DOHH2 (cell line): Measurements from ENCODE around the gene SLC27A5.
A peak's percentile ranks its signal among the peaks of the same experiment; 100 is the strongest.
"Not testable (repeated sequence)": the region's sequence is repeated elsewhere in the genome, so short reads cannot be mapped to it uniquely, and the experiment has no call there.

ENCODE experiments used
- H3F3A ChIP-seq: fragments of 200-600 bp; sonication (generic), shearing (Covaris generic); 2 replicates; pipeline ENCODE4 v1.6.0; 2016; ENCODE audit warnings: antibody characterized with exemption, mild to moderate bottlenecking; ENCODE audit not compliant: control insufficient read depth, insufficient read depth
- H3K27ac ChIP-seq: fragments of 200-600 bp; sonication (generic); 2 replicates; pipeline ENCODE4 v1.5.1; 2014; ENCODE audit warnings: low read depth, mild to moderate bottlenecking, low read length, moderate library complexity
- H3K27me3 ChIP-seq: fragments of 200-600 bp; sonication (generic); 2 replicates; pipeline ENCODE4 v1.6.1; 2014; ENCODE audit warnings: mild to moderate bottlenecking, low read length, mixed read lengths; ENCODE audit not compliant: control insufficient read depth
- H3K36me3 ChIP-seq: fragments of 200-600 bp; sonication (generic); 2 replicates; pipeline ENCODE4 v1.6.1; 2014; ENCODE audit warnings: mild to moderate bottlenecking, low read length, moderate library complexity, mixed read lengths; ENCODE audit not compliant: control insufficient read depth
- H3K4me1 ChIP-seq: fragments of 200-600 bp; sonication (generic); 2 replicates; pipeline ENCODE4 v1.6.1; 2014; ENCODE audit warnings: mild to moderate bottlenecking, low read length, mixed read lengths; ENCODE audit not compliant: control insufficient read depth
- H3K4me2 ChIP-seq: fragments of 200-600 bp; sonication (generic); 2 replicates; pipeline ENCODE4 v1.6.0; 2014; ENCODE audit warnings: mild to moderate bottlenecking, low read length, moderate library complexity
- H3K4me3 ChIP-seq: fragments of 200-600 bp; sonication (generic); 2 replicates; pipeline ENCODE4 v1.5.1; 2014; ENCODE audit warnings: mild to moderate bottlenecking, low read length, mixed read lengths
- H3K79me2 ChIP-seq: fragments of 200-600 bp; sonication (generic); 2 replicates; pipeline ENCODE4 v1.6.1; 2014; ENCODE audit warnings: mild to moderate bottlenecking, low read length, mixed read lengths; ENCODE audit not compliant: control insufficient read depth
- H3K9me2 ChIP-seq: fragments of 200-600 bp; sonication (generic); replicated peaks from 2 replicates; pipeline ENCODE4 v1.6.1; 2014; ENCODE audit warnings: mild to moderate bottlenecking, low read length, mixed read lengths; ENCODE audit not compliant: control insufficient read depth
- H3K9me3 ChIP-seq: fragments of 200-600 bp; sonication (generic); 2 replicates; pipeline ENCODE4 v1.6.1; 2014; ENCODE audit warnings: antibody characterized with exemption, low read length, mixed read lengths; ENCODE audit not compliant: control insufficient read depth, insufficient read depth
- H4K20me1 ChIP-seq: fragments of 200-600 bp; sonication (generic); 2 replicates; pipeline ENCODE4 v1.6.0; 2014; ENCODE audit warnings: low read depth, mild to moderate bottlenecking, antibody characterized with exemption, low read length, moderate library complexity; ENCODE audit not compliant: control insufficient read depth, insufficient read depth
- EZH2phosphoT487 ChIP-seq: fragments of 200-600 bp; sonication (generic); IDR thresholded peaks from 2 replicates; pipeline ENCODE4 v1.6.1; 2017; ENCODE audit warnings: borderline replicate concordance, mild to moderate bottlenecking, antibody characterized with exemption, low read length, moderate library complexity, mixed read lengths
- TF ChIP-seq, protein P1 (sequence below): fragments of 200-600 bp; sonication (generic); IDR thresholded peaks from one replicate; pipeline ENCODE4 v1.5.1; 2014; ENCODE audit warnings: antibody characterized with exemption, mild to moderate bottlenecking, low read depth, low read length; ENCODE audit not compliant: poor library complexity, severe bottlenecking

Gene SLC27A5

DNA sequence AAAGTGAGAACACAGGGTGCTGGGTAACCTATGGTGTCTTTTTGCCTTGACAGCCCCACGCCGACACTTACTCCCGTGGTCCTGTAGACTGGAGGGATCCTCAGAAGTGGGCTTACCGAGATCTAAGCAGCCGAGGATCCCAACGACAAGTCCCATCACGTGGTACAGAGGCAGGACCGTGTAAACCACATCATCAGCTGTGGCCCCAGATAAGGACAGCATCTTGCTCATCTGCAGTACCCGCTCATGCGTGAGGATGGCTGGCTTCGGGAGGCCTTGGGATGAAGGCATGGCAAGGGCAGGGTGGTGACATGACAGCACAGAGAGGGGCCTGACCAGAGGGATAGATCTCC is 2.1 kb downstream of the SLC27A5 start:
- H3K4me1 ChIP-seq, result peaks cover 11% of the 10 kb centered on the region
- no peaks in the 10 kb centered on the region for H3K9me2 ChIP-seq
- H3F3A ChIP-seq, result no peaks in the 10 kb centered on the region
- H3K36me3 ChIP-seq, result peaks cover 4% of the 10 kb centered on the region
- TF ChIP-seq, protein P1, sequence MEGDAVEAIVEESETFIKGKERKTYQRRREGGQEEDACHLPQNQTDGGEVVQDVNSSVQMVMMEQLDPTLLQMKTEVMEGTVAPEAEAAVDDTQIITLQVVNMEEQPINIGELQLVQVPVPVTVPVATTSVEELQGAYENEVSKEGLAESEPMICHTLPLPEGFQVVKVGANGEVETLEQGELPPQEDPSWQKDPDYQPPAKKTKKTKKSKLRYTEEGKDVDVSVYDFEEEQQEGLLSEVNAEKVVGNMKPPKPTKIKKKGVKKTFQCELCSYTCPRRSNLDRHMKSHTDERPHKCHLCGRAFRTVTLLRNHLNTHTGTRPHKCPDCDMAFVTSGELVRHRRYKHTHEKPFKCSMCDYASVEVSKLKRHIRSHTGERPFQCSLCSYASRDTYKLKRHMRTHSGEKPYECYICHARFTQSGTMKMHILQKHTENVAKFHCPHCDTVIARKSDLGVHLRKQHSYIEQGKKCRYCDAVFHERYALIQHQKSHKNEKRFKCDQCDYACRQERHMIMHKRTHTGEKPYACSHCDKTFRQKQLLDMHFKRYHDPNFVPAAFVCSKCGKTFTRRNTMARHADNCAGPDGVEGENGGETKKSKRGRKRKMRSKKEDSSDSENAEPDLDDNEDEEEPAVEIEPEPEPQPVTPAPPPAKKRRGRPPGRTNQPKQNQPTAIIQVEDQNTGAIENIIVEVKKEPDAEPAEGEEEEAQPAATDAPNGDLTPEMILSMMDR, result no peak
- no peak for TF ChIP-seq EZH2phosphoT487
- H3K27ac ChIP-seq, result no peak overlapping the region
- H3K9me3 ChIP-seq, result no peaks in the 10 kb centered on the region
- no peak overlapping the region for H3K4me3 ChIP-seq
- peaks cover 8% of the 10 kb centered on the region for H3K79me2 ChIP-seq
- no peak overlapping the region for H3K4me2 ChIP-seq
- H3K27me3 ChIP-seq, result no peaks in the 10 kb centered on the region
- no peaks in the 10 kb centered on the region for H4K20me1 ChIP-seq

DNA sequence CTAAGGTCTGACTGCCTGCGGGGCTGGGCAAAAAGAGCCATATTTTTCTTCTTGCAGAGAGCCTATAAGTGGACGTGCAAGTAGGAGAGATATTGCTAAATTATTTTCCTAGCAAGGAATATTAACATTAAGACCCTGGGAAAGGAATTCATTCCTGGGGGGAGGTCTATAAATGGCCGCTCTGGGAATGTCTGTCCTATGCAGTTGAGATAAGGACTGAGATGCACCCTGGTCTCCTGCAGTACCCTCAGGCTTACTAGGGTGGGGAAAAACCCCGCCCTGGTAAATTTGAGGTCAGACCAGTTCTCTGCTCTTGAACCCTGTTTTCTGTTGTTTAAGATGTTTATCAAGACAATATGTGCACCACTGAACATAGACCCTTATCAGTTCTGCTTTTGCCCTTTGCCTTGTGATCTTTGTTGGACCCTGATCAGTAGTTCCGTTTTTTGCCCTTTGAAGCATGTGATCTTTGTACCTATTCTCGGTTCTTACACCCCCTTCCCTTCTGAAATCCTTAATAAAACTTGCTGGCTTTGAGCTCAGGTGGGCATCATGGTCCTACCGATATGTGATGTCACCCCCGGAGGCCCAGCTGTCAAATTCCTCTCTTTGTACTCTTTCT is 4.1 kb downstream of the SLC27A5 start:
- H3K27ac ChIP-seq, H3F3A ChIP-seq, H3K36me3 ChIP-seq: not testable (repeated sequence)

DNA sequence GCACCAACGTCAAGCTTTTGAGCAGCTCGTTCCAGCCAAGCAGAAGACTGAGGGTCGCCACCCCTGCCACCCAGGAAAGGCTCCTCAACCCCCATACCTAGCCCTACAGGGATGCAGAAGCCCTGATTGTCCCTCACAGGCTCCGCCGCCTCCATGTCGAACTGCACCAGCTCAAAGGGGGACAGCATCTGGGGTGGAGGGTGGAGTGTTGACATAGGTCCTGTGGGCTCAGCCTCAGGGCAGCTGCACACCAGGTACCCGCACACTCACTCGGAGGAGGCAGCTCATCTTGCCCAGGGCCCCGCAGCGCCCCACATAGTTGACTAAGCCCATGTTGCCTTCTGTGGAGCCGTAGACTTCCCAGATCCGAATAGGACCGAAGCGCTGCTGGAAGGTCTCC is 11.6 kb downstream of the SLC27A5 start:
- peaks cover 16% of the 10 kb centered on the region for H3K4me1 ChIP-seq
- TF ChIP-seq EZH2phosphoT487, result no peak
- TF ChIP-seq, protein P1, result no peak
- H3K4me3 ChIP-seq, result peak overlapping the region; percentile 81
- no peak overlapping the region for H3K27ac ChIP-seq
- peaks cover 11% of the 10 kb centered on the region; the same call in 1 of the 2 replicates for H3K9me3 ChIP-seq
- H3K79me2 ChIP-seq, result peaks cover 15% of the 10 kb centered on the region
- H3K27me3 ChIP-seq, result no peaks in the 10 kb centered on the region
- H4K20me1 ChIP-seq, result no peaks in the 10 kb centered on the region
- H3K9me2 ChIP-seq, result no peaks in the 10 kb centered on the region
- no peaks in the 10 kb centered on the region; the same call in 1 of the 2 replicates for H3K36me3 ChIP-seq
- H3K4me2 ChIP-seq, result peak overlapping the region; percentile 95
- H3F3A ChIP-seq, result no peaks in the 10 kb centered on the region

More for the DNA sequence above, 4.1 kb downstream of the SLC27A5 start:
- H3K27me3 ChIP-seq, H4K20me1 ChIP-seq, H3K4me3 ChIP-seq, H3K9me3 ChIP-seq, H3K79me2 ChIP-seq, H3K4me1 ChIP-seq, H3K4me2 ChIP-seq, H3K9me2 ChIP-seq: not testable (repeated sequence)

DNA sequence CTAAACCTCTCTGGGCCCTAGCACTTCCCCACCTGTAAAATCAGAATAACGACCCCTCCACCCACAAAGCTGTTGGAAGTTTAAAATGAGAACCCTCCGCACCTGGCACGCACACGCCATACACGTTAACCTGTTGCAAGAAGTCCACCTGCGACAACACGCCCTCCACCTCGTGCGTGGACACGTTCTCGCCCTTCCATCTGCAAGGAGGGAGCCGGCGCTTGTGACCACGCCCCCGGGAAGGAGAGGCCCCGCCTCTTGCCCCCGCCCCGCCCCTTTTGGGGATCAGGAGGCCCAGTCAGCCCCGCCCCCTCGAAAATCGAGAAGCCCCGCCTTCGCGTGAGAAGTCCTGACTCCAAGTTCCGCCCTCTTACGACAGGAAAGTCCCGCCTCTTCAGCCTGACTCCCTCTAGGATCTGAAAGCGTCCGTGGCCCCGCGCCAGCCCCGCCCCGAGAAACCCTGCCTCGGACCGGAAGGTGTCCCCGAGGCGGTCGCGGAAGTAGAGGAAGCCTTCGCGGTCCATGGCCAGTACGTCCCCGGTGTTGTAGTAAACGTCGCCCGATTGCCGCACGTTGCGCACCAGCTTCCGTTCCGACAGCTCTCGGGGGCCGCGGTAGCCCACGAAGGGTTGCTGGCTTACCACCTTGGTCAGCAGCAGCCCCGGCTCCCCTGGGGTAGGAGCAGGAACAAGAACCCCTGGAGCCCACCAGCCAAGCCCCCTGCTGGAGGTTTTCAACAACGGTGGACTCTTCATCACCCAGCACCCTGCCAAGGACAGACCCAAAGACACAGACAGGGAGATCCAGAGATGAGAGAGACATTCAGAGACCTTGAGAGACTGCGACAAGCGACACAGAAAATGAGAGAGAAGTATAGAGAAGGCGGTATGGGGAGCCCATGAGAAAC is 12.5 kb downstream of the SLC27A5 start:
- TF ChIP-seq, protein P1, result peak; percentile 61
- TF ChIP-seq EZH2phosphoT487, result no peak
- H3K9me3 ChIP-seq, result peaks cover 11% of the 10 kb centered on the region; the same call in 1 of the 2 replicates
- peaks cover 15% of the 10 kb centered on the region for H3K79me2 ChIP-seq
- peaks cover 16% of the 10 kb centered on the region for H3K4me1 ChIP-seq
- H3K27ac ChIP-seq, result peak overlapping the region; percentile 61
- no peaks in the 10 kb centered on the region for H3F3A ChIP-seq
- H3K4me2 ChIP-seq, result peak overlapping the region; percentile 95
- no peaks in the 10 kb centered on the region for H3K27me3 ChIP-seq
- no peaks in the 10 kb centered on the region for H4K20me1 ChIP-seq
- H3K36me3 ChIP-seq, result no peaks in the 10 kb centered on the region; the same call in 1 of the 2 replicates
- H3K9me2 ChIP-seq, result no peaks in the 10 kb centered on the region
- peak overlapping the region; percentile 81 for H3K4me3 ChIP-seq
